ENCODE measurements around the gene ARMH1. TPM values are rescaled to one million over a fixed set of nuclear protein-coding genes. Genes with fewer than 3 reads are reported as not detected.
A peak's percentile ranks its signal among the peaks of the same experiment; 100 is the strongest.

Gene ARMH1
- total and polyA plus RNA-seq, 2 donors (not counting 1 experiment from before 2014, with no cell fraction given): 10.2 to 225 TPM

DNA sequence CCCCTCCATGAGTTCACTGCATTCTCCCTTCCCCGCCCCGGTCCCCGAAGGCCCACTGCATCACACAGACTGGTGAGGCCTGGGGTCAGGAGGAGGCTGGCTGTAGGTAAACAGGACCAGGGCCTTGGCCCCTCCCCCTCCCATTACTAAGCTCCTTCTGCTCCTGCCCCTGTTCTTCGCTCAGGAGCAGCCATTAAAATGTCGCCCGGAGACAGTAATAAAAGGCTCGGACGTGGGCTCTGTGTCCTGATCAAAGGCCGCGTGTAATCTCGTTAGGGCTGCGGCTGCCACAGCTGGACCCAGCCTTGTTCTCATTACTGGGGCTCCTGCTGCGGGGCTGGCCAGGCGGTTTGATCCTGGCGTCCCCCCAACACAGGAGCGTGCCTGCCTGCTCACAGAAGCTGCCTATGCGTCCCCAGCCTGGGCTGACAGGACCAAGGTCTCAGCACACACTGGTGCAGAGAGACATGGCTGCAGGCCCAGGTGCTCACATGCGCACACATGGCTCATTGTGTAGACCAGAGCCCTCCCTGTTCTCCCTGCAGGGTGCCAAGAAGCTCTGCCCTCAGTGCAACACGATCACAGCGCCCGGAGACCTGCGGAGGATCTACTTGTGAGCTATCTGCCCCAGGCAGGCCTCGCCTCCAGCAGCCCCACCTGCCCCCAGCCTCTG is 24.2 kb upstream of the ARMH1 start:
- ChIA-PET CTCF (interaction anchor here (1.2 to 4.4 kb wide), 7 partner anchors 10 to 272 kb away, joined by 3 to 91 read pairs (median 39); no protein-coding TSS in a partner anchor), POLR2A (interaction anchor here (0.6 kb wide), 1 partner anchor 170 kb away, joined by 3 read pairs; no protein-coding TSS in a partner anchor)
- no peaks in the 10 kb centered on the region for H3K27me3 ChIP-seq (replicated peaks in 1 of 4; ENCODE audit: control extremely low read depth in 1 of 4, control insufficient read depth in 3 of 4, insufficient read depth in 4 of 4, low read length in 3 of 4)
- no peak overlapping the region for H2AFZ ChIP-seq (ENCODE audit: insufficient read depth, low read depth, low read length, poor library complexity, severe bottlenecking)
- H3K9ac ChIP-seq (ENCODE audit: low read length): no peak overlapping the region
- TF ChIP-seq, protein P1, sequence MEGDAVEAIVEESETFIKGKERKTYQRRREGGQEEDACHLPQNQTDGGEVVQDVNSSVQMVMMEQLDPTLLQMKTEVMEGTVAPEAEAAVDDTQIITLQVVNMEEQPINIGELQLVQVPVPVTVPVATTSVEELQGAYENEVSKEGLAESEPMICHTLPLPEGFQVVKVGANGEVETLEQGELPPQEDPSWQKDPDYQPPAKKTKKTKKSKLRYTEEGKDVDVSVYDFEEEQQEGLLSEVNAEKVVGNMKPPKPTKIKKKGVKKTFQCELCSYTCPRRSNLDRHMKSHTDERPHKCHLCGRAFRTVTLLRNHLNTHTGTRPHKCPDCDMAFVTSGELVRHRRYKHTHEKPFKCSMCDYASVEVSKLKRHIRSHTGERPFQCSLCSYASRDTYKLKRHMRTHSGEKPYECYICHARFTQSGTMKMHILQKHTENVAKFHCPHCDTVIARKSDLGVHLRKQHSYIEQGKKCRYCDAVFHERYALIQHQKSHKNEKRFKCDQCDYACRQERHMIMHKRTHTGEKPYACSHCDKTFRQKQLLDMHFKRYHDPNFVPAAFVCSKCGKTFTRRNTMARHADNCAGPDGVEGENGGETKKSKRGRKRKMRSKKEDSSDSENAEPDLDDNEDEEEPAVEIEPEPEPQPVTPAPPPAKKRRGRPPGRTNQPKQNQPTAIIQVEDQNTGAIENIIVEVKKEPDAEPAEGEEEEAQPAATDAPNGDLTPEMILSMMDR (IDR thresholded peaks at IDR 0.05): no peak
- TF ChIP-seq EZH2 (IDR thresholded peaks at IDR 0.05; ENCODE audit: borderline replicate concordance, insufficient read depth, low read depth, low read length, poor library complexity, severe bottlenecking): no peak
- no peak for ATAC-seq (ENCODE audit: low read depth)
- H3K4me2 ChIP-seq (replicated peaks; ENCODE audit: low read depth, low read length, poor library complexity, severe bottlenecking): no peak overlapping the region
- no peaks in the 10 kb centered on the region for H3K9me3 ChIP-seq (ENCODE audit: control extremely low read depth in 1 of 3, control insufficient read depth in 2 of 3, insufficient read depth in 1 of 3, low read length in 2 of 3)
- H3K4me1 Mint-ChIP-seq: no peaks in the 10 kb centered on the region
- H3K9me3 Mint-ChIP-seq (ENCODE audit: insufficient read depth): no peaks in the 10 kb centered on the region
- peaks cover 0 to 58% of the 10 kb centered on the region in 2 experiments for H3K36me3 ChIP-seq (replicated peaks in 1 of 2; ENCODE audit: control extremely low read depth in 1 of 2, control insufficient read depth in 1 of 2, extremely low read depth in 1 of 2, insufficient read depth in 2 of 2, low read length in 1 of 2)
- no peak overlapping the region for H3K4me3 ChIP-seq (ENCODE audit: control extremely low read depth in 1 of 5, extremely low read depth in 1 of 5, insufficient read depth in 1 of 5, low read depth in 2 of 5, low read length in 4 of 5)
- intact Hi-C loops (cut with micrococcal nuclease): no loop called here
- H4K20me1 ChIP-seq (ENCODE audit: control insufficient read depth, insufficient read depth, low read length, poor library complexity, severe bottlenecking): peaks cover 20% of the 10 kb centered on the region
- no peaks in the 10 kb centered on the region for H3K79me2 ChIP-seq (ENCODE audit: control insufficient read depth, insufficient read depth, low read length)
- H3K4me1 ChIP-seq (ENCODE audit: control insufficient read depth in 2 of 2, insufficient read depth in 2 of 2, low read length in 2 of 2): no peaks in the 10 kb centered on the region
- H3K27me3 Mint-ChIP-seq: no peaks in the 10 kb centered on the region
- H3K27ac ChIP-seq (ENCODE audit: low read length in 2 of 2): no peak overlapping the region
- DNase-seq: no peak
- no peak overlapping the region for H3K27ac Mint-ChIP-seq
- H3K4me3 Mint-ChIP-seq: no peak overlapping the region
- WGBS (ENCODE audit: insufficient coverage): 97% methylated on average over 20 of the region's 23 CpGs

DNA sequence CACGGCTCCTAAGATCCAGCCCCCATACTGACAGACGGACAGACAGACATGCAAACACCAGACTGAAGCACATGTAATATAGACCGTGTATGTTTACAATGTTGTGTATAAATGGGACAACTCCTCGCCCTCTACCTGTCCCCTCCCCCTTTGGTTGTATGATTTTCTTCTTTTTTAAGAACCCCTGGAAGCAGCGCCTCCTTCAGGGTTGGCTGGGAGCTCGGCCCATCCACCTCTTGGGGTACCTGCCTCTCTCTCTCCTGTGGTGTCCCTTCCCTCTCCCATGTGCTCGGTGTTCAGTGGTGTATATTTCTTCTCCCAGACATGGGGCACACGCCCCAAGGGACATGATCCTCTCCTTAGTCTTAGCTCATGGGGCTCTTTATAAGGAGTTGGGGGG is 23.4 kb upstream of the ARMH1 start:
- no peaks in the 10 kb centered on the region for H3K79me2 ChIP-seq (ENCODE audit: control insufficient read depth, insufficient read depth, low read length)
- DNase-seq: no peak
- no peak overlapping the region for H3K9ac ChIP-seq (ENCODE audit: low read length)
- H3K4me1 Mint-ChIP-seq: no peaks in the 10 kb centered on the region
- H3K27me3 Mint-ChIP-seq: no peaks in the 10 kb centered on the region
- CTCF ChIA-PET: interaction anchor here (0.8 to 4.4 kb wide), 15 partner anchors 10 to 433 kb away, joined by 3 to 91 read pairs (median 16); partner anchors contain the start of genes ARMH1 and TMEM53
- no peak overlapping the region for H3K4me2 ChIP-seq (replicated peaks; ENCODE audit: low read depth, low read length, poor library complexity, severe bottlenecking)
- H3K27ac ChIP-seq (ENCODE audit: low read length in 2 of 2): no peak overlapping the region
- H3K4me3 Mint-ChIP-seq: no peak overlapping the region
- H2AFZ ChIP-seq (ENCODE audit: insufficient read depth, low read depth, low read length, poor library complexity, severe bottlenecking): no peak overlapping the region
- no peaks in the 10 kb centered on the region for H3K27me3 ChIP-seq (replicated peaks in 1 of 4; ENCODE audit: control extremely low read depth in 1 of 4, control insufficient read depth in 3 of 4, insufficient read depth in 4 of 4, low read length in 3 of 4)
- intact Hi-C loops (cut with micrococcal nuclease): no loop called here
- peaks cover 20% of the 10 kb centered on the region for H4K20me1 ChIP-seq (ENCODE audit: control insufficient read depth, insufficient read depth, low read length, poor library complexity, severe bottlenecking)
- WGBS (ENCODE audit: insufficient coverage): no CpG with 5 or more reads among the region's 8 CpGs
- no peaks in the 10 kb centered on the region for H3K4me1 ChIP-seq (ENCODE audit: control insufficient read depth in 2 of 2, insufficient read depth in 2 of 2, low read length in 2 of 2)
- POLR2A ChIA-PET: interaction anchor here (0.6 kb wide), 1 partner anchor 169 kb away, joined by 3 read pairs; no protein-coding TSS in a partner anchor
- peaks cover 0 to 51% of the 10 kb centered on the region in 2 experiments for H3K36me3 ChIP-seq (replicated peaks in 1 of 2; ENCODE audit: control extremely low read depth in 1 of 2, control insufficient read depth in 1 of 2, extremely low read depth in 1 of 2, insufficient read depth in 2 of 2, low read length in 1 of 2)
- no peak overlapping the region for H3K4me3 ChIP-seq (ENCODE audit: control extremely low read depth in 1 of 5, extremely low read depth in 1 of 5, insufficient read depth in 1 of 5, low read depth in 2 of 5, low read length in 4 of 5)
- no peaks in the 10 kb centered on the region for H3K9me3 ChIP-seq (ENCODE audit: control extremely low read depth in 1 of 3, control insufficient read depth in 2 of 3, insufficient read depth in 1 of 3, low read length in 2 of 3)
- ATAC-seq (ENCODE audit: low read depth): no peak
- H3K27ac Mint-ChIP-seq: peak overlapping the region; percentile 12
- H3K9me3 Mint-ChIP-seq (ENCODE audit: insufficient read depth): no peaks in the 10 kb centered on the region
- TF ChIP-seq, protein P1 (IDR thresholded peaks at IDR 0.05): no peak
- TF ChIP-seq EZH2 (IDR thresholded peaks at IDR 0.05; ENCODE audit: borderline replicate concordance, insufficient read depth, low read depth, low read length, poor library complexity, severe bottlenecking): no peak

Measured in B cell (primary cell).